GM19193 (cell line): Measurements from ENCODE around the gene GPRIN1.

Experiments
- POLR2A ChIP-seq: IDR thresholded peaks from 4 replicates; pipeline ENCODE4 v1.6.1; 2011; ENCODE audit not compliant: insufficient read depth, insufficient read length; ENCODE audit errors: extremely low read depth

The GPRIN1 gene

GRCh38 chr5:176575488-176576422 lies 34.2 kb downstream of the GPRIN1 start:
- TF ChIP-seq POLR2A: no peak

GRCh38 chr5:176575066-176575465 lies 34.9 kb downstream of the GPRIN1 start:
- no peak for TF ChIP-seq POLR2A

GRCh38 chr5:176574297-176574591 lies 35.7 kb downstream of the GPRIN1 start:
- TF ChIP-seq POLR2A: no peak

DNA sequence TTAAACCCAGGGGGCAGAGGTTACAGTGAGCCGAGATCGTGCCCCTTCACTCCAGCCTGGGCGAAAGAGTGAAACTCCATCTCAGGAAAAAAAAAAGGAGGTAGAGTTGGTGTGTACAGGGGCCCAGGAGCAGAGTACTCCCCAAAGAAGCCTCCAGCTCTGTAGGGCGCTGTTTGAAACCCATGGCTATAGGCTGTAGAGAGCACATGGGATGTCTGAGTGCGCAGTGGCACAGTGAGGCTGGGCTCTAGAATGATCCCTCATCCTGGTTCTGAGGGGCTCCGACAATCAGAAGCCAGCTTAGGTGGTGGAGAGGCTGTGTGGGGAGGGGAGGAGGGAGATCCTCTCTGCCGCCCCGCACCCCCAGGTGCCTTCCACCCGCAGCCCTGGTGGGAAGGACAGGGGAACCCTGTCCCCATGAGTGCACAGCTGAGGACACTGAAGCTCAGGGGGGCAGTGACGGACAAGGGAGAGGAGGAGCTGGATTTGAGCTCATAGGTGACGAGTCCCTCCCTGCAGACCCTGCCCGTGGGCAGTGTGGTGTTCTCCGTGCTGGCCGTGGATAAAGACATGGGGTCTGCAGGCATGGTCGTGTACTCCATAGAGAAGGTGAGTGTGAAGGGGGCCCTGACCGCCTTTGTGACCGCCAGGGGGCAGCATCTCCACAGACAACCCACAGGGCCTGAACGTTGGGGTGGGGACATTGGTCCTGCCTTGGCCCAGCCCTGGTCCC lies 36.2 kb downstream of the GPRIN1 start:
- no peak for TF ChIP-seq POLR2A

- TF ChIP-seq POLR2A: no peak
Observed at GRCh38 chr5:176570044-176570443, 39.9 kb downstream of the GPRIN1 start.

DNA sequence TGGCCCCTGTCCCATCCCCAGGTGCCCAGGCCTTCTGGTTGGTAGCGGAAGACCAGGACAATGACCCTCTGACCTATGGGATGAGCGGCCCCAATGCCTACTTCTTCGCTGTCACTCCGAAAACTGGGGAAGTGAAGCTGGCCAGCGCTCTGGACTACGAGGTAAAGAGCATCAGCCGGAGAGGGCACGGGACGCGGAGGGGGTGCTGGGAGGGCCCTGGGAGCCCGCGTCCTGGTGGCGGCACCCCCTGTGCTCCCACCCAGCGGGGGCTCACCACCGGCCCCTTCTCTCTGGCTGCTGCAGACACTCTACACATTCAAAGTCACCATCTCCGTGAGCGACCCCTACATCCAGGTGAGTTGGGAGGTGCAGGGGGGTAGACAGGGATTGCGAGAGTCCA lies 41.3 kb downstream of the GPRIN1 start:
- TF ChIP-seq POLR2A: no peak

DNA sequence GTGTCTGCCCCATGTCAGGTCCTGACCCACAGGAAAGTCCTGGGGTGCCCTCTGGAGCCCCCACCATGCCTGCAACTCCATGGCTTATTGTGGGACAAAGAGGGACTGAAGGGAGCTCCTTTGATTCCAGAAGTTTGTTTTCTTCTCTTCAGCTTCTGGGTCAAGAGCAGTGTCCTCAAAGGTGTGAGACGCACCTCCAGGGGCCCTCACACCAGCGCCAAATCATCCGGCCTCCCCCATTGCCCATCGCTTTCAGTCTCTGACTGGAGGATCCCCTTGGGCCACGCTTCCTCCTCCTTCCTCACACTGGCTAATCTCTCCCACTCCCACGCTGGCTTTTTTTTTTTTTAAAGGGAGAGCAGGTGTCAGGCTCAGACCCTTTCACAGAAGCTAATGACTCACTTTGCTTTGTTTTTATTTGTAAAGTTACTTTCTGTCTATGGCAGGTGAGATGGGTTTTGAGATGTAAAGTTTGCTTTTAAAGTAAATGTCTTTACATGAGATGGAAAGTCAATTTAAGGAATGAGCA lies 44.1 kb downstream of the GPRIN1 start:
- TF ChIP-seq POLR2A: no peak

GRCh38 chr5:176564002-176564401 lies 46.0 kb downstream of the GPRIN1 start:
- no peak for TF ChIP-seq POLR2A

- TF ChIP-seq POLR2A: no peak
Observed at GRCh38 chr5:176562189-176562588, 47.8 kb downstream of the GPRIN1 start.

DNA sequence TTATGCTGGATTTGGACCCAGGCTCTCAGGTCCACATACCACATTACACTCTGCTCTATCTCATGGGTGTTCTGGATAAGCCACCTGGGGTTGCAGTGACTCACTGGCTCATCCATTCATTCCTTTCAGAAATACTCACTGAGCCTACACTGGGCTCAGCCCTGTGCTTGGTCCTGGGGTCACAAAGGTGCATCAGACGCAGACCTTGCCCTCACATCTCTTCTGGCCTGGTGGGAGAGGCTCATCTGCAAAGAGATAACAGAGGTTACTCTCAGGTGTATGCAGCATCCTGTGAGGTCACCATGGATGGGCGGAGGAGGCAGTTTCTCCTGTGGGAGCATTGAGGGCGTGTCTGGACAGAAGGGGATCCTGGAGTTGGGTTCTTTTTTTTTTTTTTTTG lies 48.7 kb downstream of the GPRIN1 start:
- no peak for TF ChIP-seq POLR2A

DNA sequence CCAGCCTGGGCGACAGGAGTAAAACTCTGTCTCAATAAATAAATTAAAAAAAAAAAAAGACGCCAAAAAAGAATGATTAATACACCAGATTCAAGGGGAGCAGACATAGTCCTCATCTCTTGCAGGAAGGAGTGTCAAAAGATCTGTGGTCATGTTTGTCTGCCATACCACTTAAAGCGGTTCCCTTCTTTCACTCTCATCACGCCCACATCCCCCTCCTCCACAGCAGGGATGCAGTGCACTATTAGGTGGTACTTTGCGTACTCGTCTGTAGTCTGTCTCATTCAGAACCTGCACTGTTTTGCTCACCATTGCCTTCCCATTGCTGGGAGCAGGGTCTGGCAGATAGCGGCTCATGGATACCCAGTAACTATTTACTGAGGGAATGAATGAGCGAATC lies 49.6 kb downstream of the GPRIN1 start:
- no peak for TF ChIP-seq POLR2A

DNA sequence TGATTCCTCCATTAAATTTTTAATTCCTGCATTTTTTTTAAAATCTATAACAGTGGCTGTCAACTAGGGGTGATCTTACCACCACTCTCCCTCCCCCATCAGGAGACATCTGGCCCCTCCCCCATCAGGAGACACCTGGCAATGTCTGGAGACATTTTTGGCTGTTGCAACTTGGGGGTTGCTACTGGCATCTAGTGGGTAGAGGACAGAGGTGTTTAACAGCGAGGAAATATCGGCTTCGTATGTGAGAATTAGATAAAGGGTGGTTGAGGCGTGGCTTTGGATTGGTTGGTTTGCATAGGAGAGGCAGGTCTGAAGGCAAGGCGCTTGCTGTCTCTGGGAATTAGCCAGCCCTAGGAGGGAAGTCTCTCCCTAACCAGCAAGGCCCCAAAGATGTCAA lies 50.3 kb downstream of the GPRIN1 start:
- no peak for TF ChIP-seq POLR2A

GRCh38 chr5:176557846-176558245 lies 52.1 kb downstream of the GPRIN1 start:
- no peak for TF ChIP-seq POLR2A

- no peak for TF ChIP-seq POLR2A
Observed at GRCh38 chr5:176553260-176554085, 56.5 kb downstream of the GPRIN1 start.

- no peak for TF ChIP-seq POLR2A
Observed at GRCh38 chr5:176552332-176552869, 57.6 kb downstream of the GPRIN1 start.
